SK-N-MC (cell line): ENCODE results near the gene HAAO.

Experiments
- EZH2 ChIP-seq: fragments of 200-600 bp; sonication (generic); IDR thresholded peaks from one replicate; pipeline ENCODE4 v1.6.1; 2017; ENCODE audit warnings: antibody characterized with exemption
- POLR2AphosphoS5 ChIP-seq: IDR thresholded peaks from 2 replicates; pipeline ENCODE4 v1.6.1; 2012; ENCODE audit warnings: mild to moderate bottlenecking, low read depth, low read length, borderline replicate concordance

- TF ChIP-seq POLR2AphosphoS5, result no peak
- TF ChIP-seq EZH2, result no peak
These were observed 4.5 kb downstream of the HAAO start for GRCh38 chr2:42787788-42788477.
